Ishikawa (cell line): ENCODE measurements around the gene SH3RF1.

Source experiments
- CREB1 ChIP-seq: IDR thresholded peaks from 2 replicates; pipeline ENCODE4 v1.6.1; 2012; ENCODE audit warnings: low read depth
- EGR1 ChIP-seq: IDR thresholded peaks from 2 replicates; pipeline ENCODE4 v1.6.1; 2012
- EP300 ChIP-seq: IDR thresholded peaks from 2 replicates; pipeline ENCODE4 v1.6.1; 2012; ENCODE audit warnings: borderline replicate concordance
- FOXM1 ChIP-seq: IDR thresholded peaks from 2 replicates; pipeline ENCODE4 v1.6.1; 2012; ENCODE audit warnings: low read depth, borderline replicate concordance
- MAX ChIP-seq: IDR thresholded peaks from 2 replicates; pipeline ENCODE4 v1.6.1; 2012
- RAD21 ChIP-seq: IDR thresholded peaks from 2 replicates; pipeline ENCODE4 v1.6.1; 2012; ENCODE audit warnings: low read depth
- TAF1 ChIP-seq: IDR thresholded peaks from 2 replicates; pipeline ENCODE4 v1.6.1; 2012; ENCODE audit warnings: low read depth, mild to moderate bottlenecking
- TCF12 ChIP-seq: IDR thresholded peaks from 2 replicates; pipeline ENCODE4 v1.6.1; 2012; ENCODE audit warnings: low read depth
- YY1 ChIP-seq: IDR thresholded peaks from 2 replicates; pipeline ENCODE4 v1.6.1; 2012; ENCODE audit warnings: low read depth
- TF ChIP-seq, protein P1 (sequence below): IDR thresholded peaks from 2 replicates; pipeline ENCODE4 v1.6.1; 2012; ENCODE audit warnings: low read depth, mild to moderate bottlenecking
- TF ChIP-seq, protein P2 (sequence below): IDR thresholded peaks from 2 replicates; pipeline ENCODE4 v1.6.1; 2012

DNA sequence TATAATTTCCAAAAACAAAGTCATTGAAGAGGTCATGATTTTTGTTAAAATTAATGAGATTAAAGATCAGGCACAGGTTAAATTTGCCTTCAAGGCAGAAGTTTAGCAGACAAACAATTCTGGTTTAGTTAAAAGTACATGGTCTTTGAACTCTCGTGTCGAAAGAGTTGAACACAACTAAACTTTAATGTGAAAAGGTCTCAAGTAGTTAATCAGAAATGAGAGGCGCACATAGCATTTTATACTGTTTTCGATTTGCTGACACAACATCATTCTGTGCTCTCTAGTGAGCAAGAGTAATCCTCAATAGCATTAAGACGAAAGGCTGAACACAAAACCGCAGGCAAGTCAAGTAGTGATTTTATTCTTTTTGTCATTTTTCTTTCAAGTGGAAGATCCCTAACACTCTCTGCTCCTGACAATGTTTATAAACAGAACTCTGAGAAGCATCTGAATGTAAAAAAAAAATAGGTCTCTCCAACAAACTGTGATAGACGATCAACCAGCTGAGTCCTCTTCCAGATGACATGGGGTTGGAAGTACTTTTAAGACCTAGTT, 49.8 kb downstream of the SH3RF1 start:
- TF ChIP-seq FOXM1: no peak
- no peak for TF ChIP-seq RAD21
- TF ChIP-seq TCF12: no peak
- no peak for TF ChIP-seq EGR1
- no peak for TF ChIP-seq EP300
- TF ChIP-seq MAX: no peak
- TF ChIP-seq, protein P1, sequence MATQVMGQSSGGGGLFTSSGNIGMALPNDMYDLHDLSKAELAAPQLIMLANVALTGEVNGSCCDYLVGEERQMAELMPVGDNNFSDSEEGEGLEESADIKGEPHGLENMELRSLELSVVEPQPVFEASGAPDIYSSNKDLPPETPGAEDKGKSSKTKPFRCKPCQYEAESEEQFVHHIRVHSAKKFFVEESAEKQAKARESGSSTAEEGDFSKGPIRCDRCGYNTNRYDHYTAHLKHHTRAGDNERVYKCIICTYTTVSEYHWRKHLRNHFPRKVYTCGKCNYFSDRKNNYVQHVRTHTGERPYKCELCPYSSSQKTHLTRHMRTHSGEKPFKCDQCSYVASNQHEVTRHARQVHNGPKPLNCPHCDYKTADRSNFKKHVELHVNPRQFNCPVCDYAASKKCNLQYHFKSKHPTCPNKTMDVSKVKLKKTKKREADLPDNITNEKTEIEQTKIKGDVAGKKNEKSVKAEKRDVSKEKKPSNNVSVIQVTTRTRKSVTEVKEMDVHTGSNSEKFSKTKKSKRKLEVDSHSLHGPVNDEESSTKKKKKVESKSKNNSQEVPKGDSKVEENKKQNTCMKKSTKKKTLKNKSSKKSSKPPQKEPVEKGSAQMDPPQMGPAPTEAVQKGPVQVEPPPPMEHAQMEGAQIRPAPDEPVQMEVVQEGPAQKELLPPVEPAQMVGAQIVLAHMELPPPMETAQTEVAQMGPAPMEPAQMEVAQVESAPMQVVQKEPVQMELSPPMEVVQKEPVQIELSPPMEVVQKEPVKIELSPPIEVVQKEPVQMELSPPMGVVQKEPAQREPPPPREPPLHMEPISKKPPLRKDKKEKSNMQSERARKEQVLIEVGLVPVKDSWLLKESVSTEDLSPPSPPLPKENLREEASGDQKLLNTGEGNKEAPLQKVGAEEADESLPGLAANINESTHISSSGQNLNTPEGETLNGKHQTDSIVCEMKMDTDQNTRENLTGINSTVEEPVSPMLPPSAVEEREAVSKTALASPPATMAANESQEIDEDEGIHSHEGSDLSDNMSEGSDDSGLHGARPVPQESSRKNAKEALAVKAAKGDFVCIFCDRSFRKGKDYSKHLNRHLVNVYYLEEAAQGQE: no peak
- no peak for TF ChIP-seq TAF1
- no peak for TF ChIP-seq CREB1
- TF ChIP-seq, protein P2, sequence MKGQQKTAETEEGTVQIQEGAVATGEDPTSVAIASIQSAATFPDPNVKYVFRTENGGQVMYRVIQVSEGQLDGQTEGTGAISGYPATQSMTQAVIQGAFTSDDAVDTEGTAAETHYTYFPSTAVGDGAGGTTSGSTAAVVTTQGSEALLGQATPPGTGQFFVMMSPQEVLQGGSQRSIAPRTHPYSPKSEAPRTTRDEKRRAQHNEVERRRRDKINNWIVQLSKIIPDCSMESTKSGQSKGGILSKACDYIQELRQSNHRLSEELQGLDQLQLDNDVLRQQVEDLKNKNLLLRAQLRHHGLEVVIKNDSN: no peak
- no peak for TF ChIP-seq YY1
